GM04504 (cell line): ENCODE data around the gene SLC25A12.
A peak's percentile ranks its signal among the peaks of the same experiment; 100 is the strongest.
"Not testable (repeated sequence)": the region's sequence is repeated elsewhere in the genome, so short reads cannot be mapped to it uniquely, and the experiment has no call there.

Experiments used
- DNase-seq: peaks from one replicate; pipeline ENCODE4 v3.0.0-alpha.2; 2012; ENCODE audit warnings: low read depth

SLC25A12 gene

GRCh38 chr2:171893824-171894611, at the start of gene SLC25A12:
Gene SLC25A12, minus strand, starts transcription at chr2:171894244. Its CDS starts 30 bp downstream, at chr2:171894214.
- DNase-seq = peak; percentile 64

DNA sequence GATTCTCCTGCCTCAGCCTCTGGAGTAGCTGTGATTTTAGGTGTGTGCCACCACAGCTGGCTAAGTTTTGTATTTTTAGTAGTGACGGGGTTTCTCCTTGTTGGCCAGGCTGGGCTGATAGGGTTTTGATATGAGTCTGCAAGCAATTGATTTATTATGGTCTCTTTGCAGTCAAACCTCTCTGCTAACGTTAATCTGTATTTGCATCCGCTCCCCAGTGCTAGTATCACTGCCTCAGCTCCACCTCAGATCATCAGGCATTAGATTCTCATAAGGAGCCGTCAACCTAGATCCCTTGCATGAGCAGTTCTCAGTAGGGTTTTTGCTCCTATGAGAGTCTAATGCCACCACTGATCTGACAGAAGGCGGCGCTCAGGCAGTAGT, 47.3 kb upstream of the SLC25A12 start:
- DNase-seq = no peak

DNA sequence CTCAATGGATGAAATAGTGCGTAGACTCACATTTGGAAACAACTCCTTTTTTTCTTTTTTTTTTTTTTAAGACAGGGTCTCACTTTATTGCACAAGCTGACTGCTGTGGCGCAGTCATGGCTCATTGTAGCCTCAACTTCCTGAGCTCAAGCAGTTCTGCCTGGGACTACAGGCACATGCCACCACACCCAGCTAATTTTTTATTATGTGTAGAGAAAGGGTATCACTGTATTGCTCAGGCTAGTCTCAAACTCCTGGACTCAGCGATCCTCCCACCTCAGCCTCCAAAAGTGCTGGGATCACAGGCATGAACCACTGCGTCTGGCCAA, 45.7 kb upstream of the SLC25A12 start:
- DNase-seq = no peak

DNA sequence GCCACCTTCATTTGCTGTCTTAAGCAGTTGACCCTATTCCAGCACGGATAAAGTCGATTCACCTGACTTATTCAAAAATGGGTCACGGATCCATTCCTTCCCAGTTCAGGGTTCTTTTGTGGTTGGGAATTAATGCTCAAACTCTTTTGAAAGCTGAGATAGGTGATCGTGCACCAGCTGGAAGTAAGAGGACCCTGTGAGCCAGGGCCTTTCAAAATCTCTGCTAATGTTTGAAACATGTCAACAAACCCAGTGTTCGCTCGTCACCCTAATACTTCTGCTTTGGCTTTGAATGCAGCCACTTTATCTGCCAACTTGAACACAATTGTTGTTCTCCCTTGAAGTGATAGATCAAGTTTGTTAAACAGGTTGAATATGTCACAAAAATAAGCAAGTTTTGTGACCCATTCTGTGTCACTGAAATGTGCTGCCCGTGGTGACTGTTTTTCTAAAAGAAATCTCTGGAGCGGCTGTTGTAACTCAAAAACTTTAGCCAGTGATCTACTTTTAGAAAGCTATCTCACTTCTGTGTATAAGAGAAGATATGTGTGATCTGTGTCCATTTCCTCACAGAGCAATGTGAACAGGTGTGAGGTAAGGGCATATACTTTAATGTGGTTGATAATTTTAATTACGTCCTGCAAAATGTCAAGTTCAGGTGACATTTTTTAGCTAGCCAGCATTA, 45.2 kb upstream of the SLC25A12 start:
- DNase-seq = no peak

DNA sequence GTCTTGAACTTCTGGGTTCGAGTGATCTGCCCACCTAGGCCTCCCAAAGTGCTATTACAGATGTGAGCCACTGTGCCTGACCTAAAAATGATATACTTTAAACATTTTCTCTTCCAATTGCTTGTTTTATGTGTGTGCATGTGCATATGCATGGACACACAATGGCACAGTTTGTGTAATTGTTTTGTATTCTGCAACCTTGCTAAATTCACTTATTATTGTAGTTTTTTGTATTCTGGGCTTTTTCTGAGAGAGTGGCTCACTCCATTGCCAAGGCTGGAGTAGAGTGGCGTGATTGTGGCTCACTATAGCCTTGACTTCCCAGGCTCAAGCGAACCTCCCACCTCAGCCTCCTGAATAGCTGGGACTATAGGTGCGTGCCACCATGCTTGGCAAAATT, 36.3 kb upstream of the SLC25A12 start:
- DNase-seq = no peak

GRCh38 chr2:171924170-171924942, 30.3 kb upstream of the SLC25A12 start:
- DNase-seq = no peak

GRCh38 chr2:171923206-171923605, 29.2 kb upstream of the SLC25A12 start:
- DNase-seq = peak; percentile 15

GRCh38 chr2:171922230-171923022, 28.4 kb upstream of the SLC25A12 start, which contains the start of gene HAT1:
Gene HAT1, plus strand, starts transcription at chr2:171922461. Its CDS starts 40 bp downstream, at chr2:171922501.
- DNase-seq = peak; percentile 97

GRCh38 chr2:171921970-171922229, 27.9 kb upstream of the SLC25A12 start:
- DNase-seq = no peak

DNA sequence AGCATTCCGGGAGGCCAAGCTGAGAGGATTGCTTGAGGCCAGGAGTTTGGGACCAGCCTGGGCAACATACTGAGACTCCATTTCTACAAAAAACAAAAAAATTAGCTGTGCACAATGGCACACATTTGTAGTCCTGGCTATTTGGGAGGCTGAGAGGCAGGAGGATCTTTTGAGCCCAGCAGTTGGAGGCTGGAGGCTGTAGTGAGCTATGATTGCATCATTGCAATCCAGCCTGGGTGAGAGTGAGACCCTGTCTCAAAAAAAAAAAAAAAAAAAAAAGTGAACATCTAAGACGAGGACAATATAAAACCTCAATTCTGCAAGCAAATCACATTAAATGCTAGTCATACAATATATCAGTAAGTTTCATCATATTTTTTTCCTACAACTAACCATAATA, 25.4 kb upstream of the SLC25A12 start:
- no peak for DNase-seq

DNA sequence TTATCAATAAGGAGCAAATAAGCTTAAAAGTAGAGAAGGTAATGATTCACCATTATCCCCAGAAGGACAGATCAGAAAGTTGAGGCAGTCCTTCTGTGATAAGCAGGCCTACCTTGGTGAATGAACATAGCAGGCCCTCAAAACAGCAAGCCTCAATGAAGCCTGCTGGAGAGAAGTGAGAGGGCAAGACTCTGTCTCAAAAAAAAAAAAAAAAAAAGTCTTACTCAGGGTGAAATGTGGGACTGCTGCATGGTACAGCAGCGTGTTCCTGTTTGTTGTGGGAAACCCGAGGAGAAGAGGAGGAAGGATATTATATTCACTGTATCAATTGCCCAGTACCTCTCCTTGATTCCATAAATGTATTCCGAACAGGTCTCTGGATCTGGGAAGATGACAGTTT, 19.5 kb upstream of the SLC25A12 start:
- DNase-seq = no peak

- no peak for DNase-seq
Measured at GRCh38 chr2:171910494-171910893, 16.4 kb upstream of the SLC25A12 start.

- DNase-seq = no peak
Measured at GRCh38 chr2:171909266-171909665, 15.2 kb upstream of the SLC25A12 start.

GRCh38 chr2:171908235-171908634, 14.2 kb upstream of the SLC25A12 start:
- no peak for DNase-seq

- DNase-seq = no peak
Measured at GRCh38 chr2:171902840-171903420, 8.9 kb upstream of the SLC25A12 start.

GRCh38 chr2:171899623-171900282, 5.7 kb upstream of the SLC25A12 start:
- not testable (repeated sequence) for DNase-seq

- no peak for DNase-seq
Measured at GRCh38 chr2:171895786-171896185, 1.7 kb upstream of the SLC25A12 start.

GRCh38 chr2:171894612-171894947, 536 bp upstream of the SLC25A12 start:
- no peak for DNase-seq

DNA sequence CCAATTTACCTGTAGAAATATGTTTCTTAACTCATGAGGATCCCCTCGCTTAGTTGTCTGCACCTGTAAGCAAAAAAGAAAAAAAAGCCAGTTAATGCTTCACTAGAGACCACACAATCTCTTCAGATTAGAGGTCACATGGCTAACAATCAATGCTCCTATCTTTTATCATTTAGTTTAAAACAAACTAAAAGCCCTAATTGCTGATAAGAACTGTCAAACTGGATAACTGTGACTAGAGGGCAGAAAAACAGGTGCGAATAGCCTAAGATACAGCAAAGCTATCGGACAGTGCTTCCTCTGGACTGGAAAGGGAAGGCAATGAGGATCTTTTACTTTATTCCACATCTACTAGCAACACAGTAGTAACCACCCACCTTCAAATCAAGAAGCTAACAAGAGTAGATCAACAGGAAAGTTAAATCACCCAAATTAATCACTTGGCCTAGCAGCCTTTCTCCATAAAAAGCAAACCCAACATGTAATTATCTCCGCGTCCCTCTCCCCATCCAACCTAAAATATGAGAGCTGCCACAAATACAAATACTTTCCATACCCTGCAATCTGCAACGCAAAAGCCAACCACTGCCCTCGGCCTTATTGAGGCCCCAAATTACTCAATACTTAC, 734 bp downstream of the SLC25A12 start:
- DNase-seq = no peak

- DNase-seq = no peak
Measured at GRCh38 chr2:171889808-171890207, 4.2 kb downstream of the SLC25A12 start.

- no peak for DNase-seq
Measured at GRCh38 chr2:171889333-171889732, 4.7 kb downstream of the SLC25A12 start.
